Measurements from ENCODE around the gene BTBD3.

BTBD3 gene

GRCh38 chr20:11912659-11913415 lies 4.9 kb upstream of the BTBD3 start:
- DNase-seq (ENCODE audit: low read depth in 2 of 2), result no peak

GRCh38 chr20:11918391-11918845 lies 725 bp downstream of the BTBD3 start:
- no peak for DNase-seq (ENCODE audit: low read depth in 2 of 2)

GRCh38 chr20:11918981-11919380 lies 1.3 kb downstream of the BTBD3 start:
- no peak for DNase-seq (ENCODE audit: low read depth in 2 of 2)

GRCh38 chr20:11919581-11919980 lies 1.9 kb downstream of the BTBD3 start:
- no peak for DNase-seq (ENCODE audit: low read depth in 2 of 2)

GRCh38 chr20:11920083-11920482 lies 2.4 kb downstream of the BTBD3 start:
- no peak for DNase-seq (ENCODE audit: low read depth in 2 of 2)

- no peak for DNase-seq (ENCODE audit: low read depth in 2 of 2)
Measured at GRCh38 chr20:11921321-11921720, 3.6 kb downstream of the BTBD3 start.

- no peak for DNase-seq (ENCODE audit: low read depth in 2 of 2)
Measured at GRCh38 chr20:11922561-11922960, 4.9 kb downstream of the BTBD3 start.

- no peak for DNase-seq (ENCODE audit: low read depth in 2 of 2)
Measured at GRCh38 chr20:11924923-11925322, 7.2 kb downstream of the BTBD3 start.

GRCh38 chr20:11926292-11926998 lies 8.8 kb downstream of the BTBD3 start:
- DNase-seq (ENCODE audit: low read depth in 2 of 2), result no peak

GRCh38 chr20:11929947-11930346 lies 12.3 kb downstream of the BTBD3 start:
- no peak for DNase-seq (ENCODE audit: low read depth in 2 of 2)

GRCh38 chr20:11935212-11936154 lies 17.8 kb downstream of the BTBD3 start:
- no peak for DNase-seq (ENCODE audit: low read depth in 2 of 2)

GRCh38 chr20:11936157-11936556 lies 18.5 kb downstream of the BTBD3 start:
- DNase-seq (ENCODE audit: low read depth in 2 of 2), result no peak

- no peak for DNase-seq (ENCODE audit: low read depth in 2 of 2)
Measured at GRCh38 chr20:11937230-11937629, 19.5 kb downstream of the BTBD3 start.

- no peak for DNase-seq (ENCODE audit: low read depth in 2 of 2)
Measured at GRCh38 chr20:11941593-11942246, 24.0 kb downstream of the BTBD3 start.

GRCh38 chr20:11943778-11944177 lies 26.1 kb downstream of the BTBD3 start:
- DNase-seq (ENCODE audit: low read depth in 2 of 2), result no peak

GRCh38 chr20:11948806-11949205 lies 31.1 kb downstream of the BTBD3 start:
- DNase-seq (ENCODE audit: low read depth in 2 of 2), result no peak

GRCh38 chr20:11949711-11950110 lies 32.0 kb downstream of the BTBD3 start:
- no peak for DNase-seq (ENCODE audit: low read depth in 2 of 2)

GRCh38 chr20:11951696-11952095 lies 34.0 kb downstream of the BTBD3 start:
- no peak for DNase-seq (ENCODE audit: low read depth in 2 of 2)

- no peak for DNase-seq (ENCODE audit: low read depth in 2 of 2)
Measured at GRCh38 chr20:11952639-11953038, 34.9 kb downstream of the BTBD3 start.

GRCh38 chr20:11957911-11958310 lies 40.2 kb downstream of the BTBD3 start:
- no peak for DNase-seq (ENCODE audit: low read depth in 2 of 2)

GRCh38 chr20:11958855-11959254 lies 41.2 kb downstream of the BTBD3 start:
- no peak for DNase-seq (ENCODE audit: low read depth in 2 of 2)

- no peak for DNase-seq (ENCODE audit: low read depth in 2 of 2)
Measured at GRCh38 chr20:11965602-11966001, 47.9 kb downstream of the BTBD3 start.
